ENCODE measurements around the gene SELENOF.
A peak's percentile ranks its signal among the peaks of the same experiment; 100 is the strongest.
"Not testable (repeated sequence)": the region's sequence is repeated elsewhere in the genome, so short reads cannot be mapped to it uniquely, and the experiment has no call there.

SELENOF gene

GRCh38 chr1:86905875-86906274 lies 8.1 kb downstream of the SELENOF start:
- Histone ChIP-seq H3K27ac (no peak overlapping the region), H3K4me3 (ENCODE audit: low read depth, low read length) (no peak overlapping the region), H3K27me3 (replicated peaks) (no peaks in the 10 kb centered on the region), H3K36me3 (replicated peaks) (peaks cover 6% of the 10 kb centered on the region)
- TF ChIP-seq CTCF (IDR thresholded peaks at IDR 0.05; ENCODE audit: low read depth, low read length, missing control alignments), result no peak
- no peak for DNase-seq
- in situ Hi-C loops (cut with HindIII; ENCODE audit: low pct_ligation_motif_present, low sequenced_read_pairs), result no loop called here

GRCh38 chr1:86899401-86899800 lies 14.5 kb downstream of the SELENOF start:
- H3K36me3 ChIP-seq (replicated peaks); DNase-seq; H3K4me3 ChIP-seq (ENCODE audit: low read depth, low read length); H3K27ac ChIP-seq; H3K27me3 ChIP-seq (replicated peaks); in situ Hi-C loops (cut with HindIII; ENCODE audit: low pct_ligation_motif_present, low sequenced_read_pairs): not testable (repeated sequence)

- no peak for TF ChIP-seq CTCF (IDR thresholded peaks at IDR 0.05; ENCODE audit: low read depth, low read length, missing control alignments)
- in situ Hi-C loops (cut with HindIII; ENCODE audit: low pct_ligation_motif_present, low sequenced_read_pairs), result no loop called here
- Histone ChIP-seq H3K27me3 (replicated peaks) (no peaks in the 10 kb centered on the region), H3K4me3 (ENCODE audit: low read depth, low read length) (no peak overlapping the region), H3K36me3 (replicated peaks) (no peaks in the 10 kb centered on the region), H3K27ac (no peak overlapping the region)
- DNase-seq, result no peak
Measured at GRCh38 chr1:86888327-86888726, 25.6 kb downstream of the SELENOF start.

- Histone ChIP-seq H3K27me3 (replicated peaks) (no peaks in the 10 kb centered on the region), H3K27ac (no peak overlapping the region), H3K4me3 (ENCODE audit: low read depth, low read length) (no peak overlapping the region), H3K36me3 (replicated peaks) (no peaks in the 10 kb centered on the region)
- in situ Hi-C loops (cut with HindIII; ENCODE audit: low pct_ligation_motif_present, low sequenced_read_pairs), result no loop called here
- no peak for DNase-seq
- TF ChIP-seq CTCF (IDR thresholded peaks at IDR 0.05; ENCODE audit: low read depth, low read length, missing control alignments), result no peak
Measured at GRCh38 chr1:86887479-86888162, 26.3 kb downstream of the SELENOF start.

- no peak for TF ChIP-seq CTCF (IDR thresholded peaks at IDR 0.05; ENCODE audit: low read depth, low read length, missing control alignments)
- H3K27me3 ChIP-seq (replicated peaks), result no peaks in the 10 kb centered on the region
- DNase-seq, result no peak
- no peak overlapping the region for H3K4me3 ChIP-seq (ENCODE audit: low read depth, low read length)
- H3K36me3 ChIP-seq (replicated peaks), result no peaks in the 10 kb centered on the region
- in situ Hi-C loops (cut with HindIII; ENCODE audit: low pct_ligation_motif_present, low sequenced_read_pairs), result no loop called here
- H3K27ac ChIP-seq, result no peak overlapping the region
Measured at GRCh38 chr1:86875722-86876121, 38.2 kb downstream of the SELENOF start.

- Histone ChIP-seq H3K27me3 (replicated peaks) (no peaks in the 10 kb centered on the region), H3K36me3 (replicated peaks) (no peaks in the 10 kb centered on the region), H3K27ac (no peak overlapping the region), H3K4me3 (ENCODE audit: low read depth, low read length) (no peak overlapping the region)
- TF ChIP-seq CTCF (IDR thresholded peaks at IDR 0.05; ENCODE audit: low read depth, low read length, missing control alignments), result no peak
- in situ Hi-C loops (cut with HindIII; ENCODE audit: low pct_ligation_motif_present, low sequenced_read_pairs), result no loop called here
- peak; percentile 9 for DNase-seq
Measured at GRCh38 chr1:86872086-86872485, 41.8 kb downstream of the SELENOF start.
